Fibroblast of lung (primary cell): ENCODE results near the gene AOAH. TPM values are rescaled to one million over a fixed set of nuclear protein-coding genes. Genes with fewer than 3 reads are reported as not detected.

Experiments used
- DNase-seq, 2 donors: peaks; one replicate each; pipeline versions ENCODE4 v3.0.0 to v3.0.0-alpha.2; 2010; ENCODE audit warnings: low read depth in 2 of 2
- H2AFZ ChIP-seq: 2 replicates; pipeline ENCODE4 v1.5.1; 2012; ENCODE audit warnings: low read length, control low read depth, inconsistent platforms
- H3K27ac ChIP-seq: 2 replicates; pipeline ENCODE4 v1.5.1; 2011; ENCODE audit warnings: low read length, control low read depth; ENCODE audit not compliant: insufficient read depth
- H3K27me3 ChIP-seq: 2 replicates; pipeline ENCODE4 v1.5.1; 2011; ENCODE audit warnings: mild to moderate bottlenecking, low read length; ENCODE audit not compliant: control insufficient read depth, insufficient read depth
- H3K36me3 ChIP-seq: 2 replicates; pipeline ENCODE4 v1.5.1; 2011; ENCODE audit warnings: low read length; ENCODE audit not compliant: control insufficient read depth, insufficient read depth
- H3K4me1 ChIP-seq: 2 replicates; pipeline ENCODE4 v1.5.1; 2011; ENCODE audit warnings: low read length; ENCODE audit not compliant: control insufficient read depth, insufficient read depth; ENCODE audit errors: extremely low read depth
- H3K4me2 ChIP-seq: 2 replicates; pipeline ENCODE4 v1.5.1; 2011; ENCODE audit warnings: low read length, control low read depth; ENCODE audit not compliant: insufficient read depth; ENCODE audit errors: extremely low read depth
- H3K4me3 ChIP-seq, 4 experiments: fragments of 200-600 bp in 1 of 4; sonication (generic) in 1 of 4; replicated peaks in 1 of 4; 2 replicates each; pipeline ENCODE4 v1.5.1; 2011 to 2016; ENCODE audit warnings: low read length in 4 of 4, low read depth in 3 of 4, mild to moderate bottlenecking in 3 of 4, control low read depth in 2 of 4, inconsistent platforms in 1 of 4, mixed read lengths in 1 of 4; ENCODE audit not compliant: insufficient read depth in 1 of 4; ENCODE audit errors: control extremely low read depth in 1 of 4
- H3K79me2 ChIP-seq: 2 replicates; pipeline ENCODE4 v1.5.1; 2012; ENCODE audit warnings: mild to moderate bottlenecking, low read length, inconsistent platforms; ENCODE audit not compliant: control insufficient read depth, insufficient read depth
- H3K9ac ChIP-seq: 2 replicates; pipeline ENCODE4 v1.5.1; 2011; ENCODE audit warnings: mild to moderate bottlenecking, low read length, control low read depth; ENCODE audit not compliant: insufficient read depth
- H3K9me3 ChIP-seq: 2 replicates; pipeline ENCODE4 v1.5.1; 2012; ENCODE audit warnings: low read depth, low read length; ENCODE audit not compliant: control insufficient read depth, insufficient read depth
- H4K20me1 ChIP-seq: 2 replicates; pipeline ENCODE4 v1.5.1; 2011; ENCODE audit warnings: low read length; ENCODE audit not compliant: control insufficient read depth, insufficient read depth; ENCODE audit errors: extremely low read depth
- CTCF ChIP-seq, 2 donors: IDR thresholded peaks in 1 of 2; conservative IDR thresholded peaks in 1 of 2; 1 replicate in 1 of 2; 2 replicates in 1 of 2; pipeline ENCODE4 v1.5.1; 2011 to 2012; ENCODE audit warnings: low read length in 2 of 2, control low read depth in 1 of 2, inconsistent platforms in 1 of 2, low read depth in 1 of 2, mild to moderate bottlenecking in 1 of 2
- EZH2 ChIP-seq: IDR thresholded peaks from 2 replicates; pipeline ENCODE4 v1.5.1; 2012; ENCODE audit warnings: low read length, control low read depth, mild to moderate bottlenecking; ENCODE audit errors: missing control alignments
- polyA plus RNA-seq, 2 donors: library from polyadenylated mRNA; depleted of rRNA in 1 of 2; stranded (reverse) in 1 of 2; unstranded in 1 of 2; fragments of >200 nt; gene quantifications; 2 replicates each; pipeline ENCODE4 v1.2.1, GENCODE V29; 2011 to 2012; ENCODE audit warnings: missing spikeins in 1 of 2
- total RNA-seq: library from RNA; depleted of rRNA; stranded (reverse); fragments of >200 nt; gene quantifications from 2 replicates; pipeline ENCODE4 v1.2.1, GENCODE V29; 2014

Gene AOAH
- total and polyA plus RNA-seq, 2 donors (not counting 1 experiment from before 2014, with no cell fraction given): not detected

- no peaks in the 10 kb centered on the region for H3K36me3 ChIP-seq
- no peak overlapping the region for H3K4me2 ChIP-seq
- no peaks in the 10 kb centered on the region for H3K27me3 ChIP-seq
- no peak overlapping the region for H2AFZ ChIP-seq
- no peaks in the 10 kb centered on the region for H4K20me1 ChIP-seq
- no peak overlapping the region for H3K27ac ChIP-seq
- H3K79me2 ChIP-seq: no peaks in the 10 kb centered on the region
- H3K9ac ChIP-seq: no peak overlapping the region
- DNase-seq: no peak
- H3K9me3 ChIP-seq: no peaks in the 10 kb centered on the region
- TF ChIP-seq EZH2 (no peak), CTCF (conservative IDR thresholded peaks at IDR 0.05 in 1 of 2, IDR thresholded peaks at IDR 0.05 in 1 of 2; ENCODE audit: low read depth in 1 of 2, low read length in 2 of 2) (no peak)
- H3K4me3 ChIP-seq: no peak overlapping the region
- no peaks in the 10 kb centered on the region for H3K4me1 ChIP-seq
Measured at GRCh38 chr7:36648441-36648840, 75.9 kb downstream of the AOAH start.

- Histone ChIP-seq H3K36me3 (no peaks in the 10 kb centered on the region), H3K27ac (no peak overlapping the region), H3K27me3 (no peaks in the 10 kb centered on the region), H3K4me3 (no peak overlapping the region), H3K4me1 (no peaks in the 10 kb centered on the region), H3K79me2 (no peaks in the 10 kb centered on the region), H3K9ac (no peak overlapping the region), H3K4me2 (no peak overlapping the region), H2AFZ (no peak overlapping the region), H3K9me3 (no peaks in the 10 kb centered on the region), H4K20me1 (no peaks in the 10 kb centered on the region)
- TF ChIP-seq EZH2: no peak
- no peak for TF ChIP-seq CTCF (conservative IDR thresholded peaks at IDR 0.05 in 1 of 2, IDR thresholded peaks at IDR 0.05 in 1 of 2; ENCODE audit: low read depth in 1 of 2, low read length in 2 of 2)
- DNase-seq: peak in 1 of 2 donors; percentile 29
Measured at GRCh38 chr7:36644625-36645422, 79.5 kb downstream of the AOAH start.

GRCh38 chr7:36642414-36642813, 81.9 kb downstream of the AOAH start:
- TF ChIP-seq CTCF (conservative IDR thresholded peaks at IDR 0.05 in 1 of 2, IDR thresholded peaks at IDR 0.05 in 1 of 2; ENCODE audit: low read depth in 1 of 2, low read length in 2 of 2): no peak
- TF ChIP-seq EZH2: no peak
- H3K9ac ChIP-seq: no peak overlapping the region
- H4K20me1 ChIP-seq: no peaks in the 10 kb centered on the region
- H3K9me3 ChIP-seq: no peaks in the 10 kb centered on the region
- no peaks in the 10 kb centered on the region for H3K79me2 ChIP-seq
- H3K4me3 ChIP-seq: no peak overlapping the region
- H3K4me1 ChIP-seq: no peaks in the 10 kb centered on the region
- DNase-seq: no peak
- H3K36me3 ChIP-seq: no peaks in the 10 kb centered on the region
- H2AFZ ChIP-seq: no peak overlapping the region
- H3K4me2 ChIP-seq: no peak overlapping the region
- no peaks in the 10 kb centered on the region for H3K27me3 ChIP-seq
- H3K27ac ChIP-seq: no peak overlapping the region
